Hepatocyte (in vitro differentiated cells): ENCODE results near the gene TMEM258. TPM values are rescaled to one million over a fixed set of nuclear protein-coding genes. Genes with fewer than 3 reads are reported as not detected.
A peak's percentile ranks its signal among the peaks of the same experiment; 100 is the strongest.

Experiments
- DNase-seq: peaks from one replicate; pipeline ENCODE4 v3.0.0-alpha.2; 2016; ENCODE audit warnings: low spot score
- H2AFZ ChIP-seq: fragments of 200-600 bp; sonication (generic); 2 replicates; pipeline ENCODE4 v1.6.0; 2016; ENCODE audit warnings: antibody characterized with exemption, mild to moderate bottlenecking
- H3K27ac ChIP-seq: fragments of 200-600 bp; sonication (generic); 2 replicates; pipeline ENCODE4 v1.5.1; 2016; ENCODE audit warnings: mild to moderate bottlenecking
- H3K27me3 ChIP-seq: fragments of 200-600 bp; sonication (generic); 2 replicates; pipeline ENCODE4 v1.6.1; 2016
- H3K36me3 ChIP-seq: fragments of 200-600 bp; sonication (generic); replicated peaks from 2 replicates; pipeline ENCODE4 v1.5.1; 2016; ENCODE audit warnings: low read depth; ENCODE audit not compliant: insufficient read depth
- H3K4me1 ChIP-seq: fragments of 200-600 bp; sonication (generic); 2 replicates; pipeline ENCODE4 v1.5.1; 2016; ENCODE audit warnings: mild to moderate bottlenecking, moderate library complexity; ENCODE audit not compliant: insufficient read depth
- H3K4me2 ChIP-seq: fragments of 200-600 bp; sonication (generic); 2 replicates; pipeline ENCODE4 v1.6.0; 2016
- H3K4me3 ChIP-seq: fragments of 200-600 bp; sonication (generic); 2 replicates; pipeline ENCODE4 v1.5.1; 2016; ENCODE audit warnings: mild to moderate bottlenecking
- H3K79me2 ChIP-seq: fragments of 200-600 bp; sonication (generic); 2 replicates; pipeline ENCODE4 v1.6.0; 2017; ENCODE audit warnings: mild to moderate bottlenecking
- H3K9me2 ChIP-seq: fragments of 200-600 bp; sonication (generic); replicated peaks from 2 replicates; pipeline ENCODE4 v1.6.0; 2017; ENCODE audit warnings: mild to moderate bottlenecking; ENCODE audit not compliant: insufficient read depth
- H3K9me3 ChIP-seq: fragments of 200-600 bp; sonication (generic); 2 replicates; pipeline ENCODE4 v1.5.1; 2016; ENCODE audit warnings: low read depth, mild to moderate bottlenecking
- H4K20me1 ChIP-seq: fragments of 200-600 bp; sonication (generic); 2 replicates; pipeline ENCODE4 v1.6.0; 2016; ENCODE audit warnings: mild to moderate bottlenecking; ENCODE audit not compliant: insufficient read depth, poor library complexity, severe bottlenecking
- CTCF ChIP-seq: fragments of 200-600 bp; sonication (generic); IDR thresholded peaks from 2 replicates; pipeline ENCODE4 v1.5.1; 2016; ENCODE audit warnings: antibody characterized with exemption, mild to moderate bottlenecking; ENCODE audit not compliant: poor library complexity
- EZH2 ChIP-seq: fragments of 200-600 bp; sonication (generic); IDR thresholded peaks from 2 replicates; pipeline ENCODE4 v1.6.1; 2016; ENCODE audit warnings: antibody characterized with exemption, mild to moderate bottlenecking, borderline replicate concordance
- EZH2phosphoT487 ChIP-seq: fragments of 200-600 bp; sonication (generic); IDR thresholded peaks from one replicate; pipeline ENCODE4 v1.6.1; 2018; ENCODE audit warnings: antibody characterized with exemption, mild to moderate bottlenecking, low read depth, moderate library complexity; ENCODE audit not compliant: unreplicated experiment, severe bottlenecking
- WGBS: methylation state at CpG from one replicate; pipeline ENCODE4 v1.1.6; 2016; ENCODE audit warnings: low lambda C conversion rate; ENCODE audit errors: missing lambda C conversion rate; 5-methylcytosine and 5-hydroxymethylcytosine counted together
- polyA plus RNA-seq: library from polyadenylated mRNA; unstranded; fragments of >200 nt; fragmentation: Nextera tagmentation; extraction: Ambion mirVana; gene quantifications from 2 replicates; pipeline ENCODE4 v1.2.1, GENCODE V29; 2016
- total RNA-seq: library from RNA; depleted of rRNA; stranded (reverse); fragments of >200 nt; gene quantifications from 2 replicates; pipeline ENCODE4 v1.2.3, GENCODE V29; 2014

The TMEM258 gene
- total and polyA plus RNA-seq, 2 experiments from 2014 or later = 64.7 to 253 TPM

GRCh38 chr11:61778357-61778886, 14.0 kb downstream of the TMEM258 start:
- Histone ChIP-seq H3K27me3 (no peaks in the 10 kb centered on the region), H3K4me3 (no peak overlapping the region), H3K79me2 (no peaks in the 10 kb centered on the region), H3K9me2 (no peaks in the 10 kb centered on the region), H3K4me1 (peaks cover 4% of the 10 kb centered on the region), H3K4me2 (no peak overlapping the region), H3K36me3 (no peaks in the 10 kb centered on the region), H3K27ac (no peak overlapping the region), H2AFZ (no peak overlapping the region), H4K20me1 (no peaks in the 10 kb centered on the region), H3K9me3 (no peaks in the 10 kb centered on the region)
- no peak for DNase-seq
- WGBS = 93% methylated on average over 10 of the region's 11 CpGs
- no peak for TF ChIP-seq EZH2phosphoT487
- TF ChIP-seq EZH2 = no peak
- TF ChIP-seq CTCF = no peak

DNA sequence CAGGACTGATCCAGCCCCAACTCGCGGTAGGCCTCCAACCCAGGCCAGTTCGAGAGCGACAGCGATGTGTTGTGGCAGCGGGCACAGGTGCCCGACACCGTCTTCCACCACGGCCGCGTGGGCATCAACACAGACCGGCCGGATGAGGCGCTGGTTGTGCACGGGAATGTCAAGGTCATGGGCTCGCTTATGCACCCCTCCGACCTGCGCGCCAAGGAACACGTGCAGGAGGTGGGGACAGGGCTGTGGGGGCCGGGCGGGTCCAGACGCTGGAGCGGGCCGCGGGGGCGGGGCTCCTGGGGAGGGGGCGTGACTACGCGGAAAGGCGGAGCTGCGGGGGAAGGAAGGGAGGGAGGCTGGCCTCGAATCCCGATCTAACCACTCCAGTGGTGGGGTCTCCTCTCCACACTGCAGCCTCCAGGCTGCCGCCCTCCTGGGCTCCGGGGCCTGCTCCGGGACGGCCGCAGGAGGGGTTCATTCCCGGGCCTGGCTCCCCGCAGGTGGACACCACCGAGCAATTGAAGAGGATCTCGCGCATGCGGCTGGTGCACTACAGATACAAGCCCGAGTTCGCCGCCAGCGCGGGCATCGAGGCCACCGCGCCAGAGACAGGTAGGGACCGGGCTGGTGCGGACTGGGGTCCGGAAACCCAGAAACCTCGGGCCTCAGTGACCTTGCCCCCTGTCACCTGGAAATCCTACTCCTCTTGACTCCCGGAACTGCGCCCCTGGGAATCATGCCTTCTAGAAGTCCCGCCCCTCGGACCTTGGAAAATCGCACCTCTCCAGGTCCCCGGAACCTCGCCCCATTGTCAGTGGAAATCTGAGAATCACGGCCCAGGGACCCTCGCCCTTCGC, 14.9 kb downstream of the TMEM258 start:
- Histone ChIP-seq H3K4me2 (no peak overlapping the region), H3K4me3 (no peak overlapping the region), H3K36me3 (no peaks in the 10 kb centered on the region), H3K27me3 (no peaks in the 10 kb centered on the region), H3K9me2 (no peaks in the 10 kb centered on the region), H3K4me1 (peaks cover 14% of the 10 kb centered on the region), H3K27ac (no peak overlapping the region), H2AFZ (no peak overlapping the region), H3K9me3 (no peaks in the 10 kb centered on the region), H3K79me2 (no peaks in the 10 kb centered on the region), H4K20me1 (no peaks in the 10 kb centered on the region)
- WGBS = 97% methylated on average over 49 of the region's 67 CpGs
- no peak for DNase-seq
- TF ChIP-seq CTCF (no peak), EZH2 (no peak), EZH2phosphoT487 (no peak)

DNA sequence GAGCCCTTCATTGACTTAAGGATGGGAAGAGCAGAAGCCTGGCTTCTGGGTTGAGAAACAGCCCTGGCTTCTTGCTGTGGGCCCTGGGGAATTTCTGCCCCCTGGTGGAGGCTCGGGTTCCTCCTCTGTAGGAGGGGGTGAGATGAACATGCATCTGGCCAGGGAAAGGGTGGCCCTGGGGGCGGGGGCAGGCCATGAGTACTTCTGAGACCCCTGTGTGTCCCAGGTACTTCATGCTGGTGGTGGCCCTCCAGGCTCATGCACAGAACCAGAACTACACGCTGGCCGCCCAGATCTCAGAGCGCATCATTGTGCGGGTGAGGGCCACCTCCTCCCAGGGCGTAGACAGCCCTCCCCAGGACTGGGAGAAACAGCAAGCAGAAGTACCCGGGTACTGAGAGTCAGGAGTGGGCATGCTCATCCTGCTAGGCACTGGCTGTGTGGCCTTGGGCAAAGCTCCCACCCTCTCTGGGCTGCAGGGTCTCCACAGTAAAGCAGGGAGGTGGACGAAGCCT, 15.8 kb downstream of the TMEM258 start:
- H3K79me2 ChIP-seq = no peaks in the 10 kb centered on the region
- H3K27me3 ChIP-seq = no peaks in the 10 kb centered on the region
- peak; percentile 74 for DNase-seq
- H3K27ac ChIP-seq = no peak overlapping the region
- H3K9me2 ChIP-seq = no peaks in the 10 kb centered on the region
- peaks cover 20% of the 10 kb centered on the region for H3K4me1 ChIP-seq
- no peak overlapping the region for H2AFZ ChIP-seq
- H3K4me3 ChIP-seq = no peak overlapping the region
- no peaks in the 10 kb centered on the region for H3K9me3 ChIP-seq
- no peaks in the 10 kb centered on the region for H3K36me3 ChIP-seq
- H4K20me1 ChIP-seq = no peaks in the 10 kb centered on the region
- TF ChIP-seq CTCF (peak; percentile 56), EZH2 (no peak)
- no peak overlapping the region for H3K4me2 ChIP-seq
- 84% methylated on average over 9 of the region's 9 CpGs for WGBS
